Small intestine (tissue), 7 donors: ENCODE results near the gene FGGY. TPM values are rescaled to one million over a fixed set of nuclear protein-coding genes. Genes with fewer than 3 reads are reported as not detected.

Experiments
- DNase-seq, 2 donors: peaks; one replicate each; pipeline versions ENCODE4 v3.0.0 to v3.0.0-alpha.2; 2013
- FAIRE-seq: peaks from 2 replicates; lab custom pipeline; 2012; peaks lifted over from hg19 to GRCh38; lab: Jason Lieb, UNC
- H3K27ac ChIP-seq, 3 donors: one replicate each; pipeline ENCODE4 v1.5.1; 2013; ENCODE audit warnings: low read length in 2 of 3, mild to moderate bottlenecking in 2 of 3, control low read depth in 1 of 3, inconsistent platforms in 1 of 3, low read depth in 1 of 3, moderate library complexity in 1 of 3
- H3K27me3 ChIP-seq, 3 donors: one replicate each; pipeline ENCODE4 v1.6.1; 2013; ENCODE audit warnings: low read length in 3 of 3, inconsistent platforms in 1 of 3; ENCODE audit not compliant: control insufficient read depth in 3 of 3, insufficient read depth in 3 of 3
- H3K36me3 ChIP-seq, 3 donors: one replicate each; pipeline ENCODE4 v1.6.1; 2013; ENCODE audit warnings: low read length in 3 of 3, inconsistent platforms in 1 of 3, low read depth in 1 of 3, mild to moderate bottlenecking in 1 of 3, moderate library complexity in 1 of 3; ENCODE audit not compliant: control insufficient read depth in 3 of 3, insufficient read depth in 2 of 3
- H3K4me1 ChIP-seq, 3 donors: one replicate each; pipeline ENCODE4 v1.6.1; 2013; ENCODE audit warnings: low read length in 2 of 3, inconsistent platforms in 1 of 3, low read depth in 1 of 3, mild to moderate bottlenecking in 1 of 3, moderate library complexity in 1 of 3; ENCODE audit not compliant: control insufficient read depth in 3 of 3, insufficient read depth in 2 of 3
- H3K4me3 ChIP-seq, 3 donors: one replicate each; pipeline ENCODE4 v1.5.1; 2013; ENCODE audit warnings: low read length in 3 of 3, control low read depth in 1 of 3, inconsistent platforms in 1 of 3, low read depth in 1 of 3, mild to moderate bottlenecking in 1 of 3, moderate library complexity in 1 of 3
- H3K9me3 ChIP-seq, 2 donors: one replicate each; pipeline ENCODE4 v1.6.1; 2013; ENCODE audit warnings: low read depth in 1 of 2, low read length in 1 of 2; ENCODE audit not compliant: control insufficient read depth in 2 of 2, insufficient read depth in 1 of 2
- WGBS, 3 donors: extraction: QIAGEN DNeasy Blood & Tissue Kit; methylation state at CpG; one replicate each; pipeline ENCODE4 v1.1.7; 2013; 5-methylcytosine and 5-hydroxymethylcytosine counted together
- polyA plus RNA-seq, 4 donors: library from polyadenylated mRNA; stranded (reverse) in 3 of 4; unstranded in 1 of 4; fragments of 200-250 nt in 3 of 4; fragments of 120-200 nt in 1 of 4; gene quantifications; one replicate each; pipeline versions ENCODE4 v1.2.1 to v1.2.3, GENCODE V29; 2013
- donor health status: healthy with polysubstance abuse.
- donor health status: control.
- donor health status: control.
- donor health status: Bipolar disorder and iron deficiency.
- donor health status: healthy.

FGGY gene
- polyA plus RNA-seq, 4 donors = 12.3 to 28.0 (median 15.0) TPM

DNA sequence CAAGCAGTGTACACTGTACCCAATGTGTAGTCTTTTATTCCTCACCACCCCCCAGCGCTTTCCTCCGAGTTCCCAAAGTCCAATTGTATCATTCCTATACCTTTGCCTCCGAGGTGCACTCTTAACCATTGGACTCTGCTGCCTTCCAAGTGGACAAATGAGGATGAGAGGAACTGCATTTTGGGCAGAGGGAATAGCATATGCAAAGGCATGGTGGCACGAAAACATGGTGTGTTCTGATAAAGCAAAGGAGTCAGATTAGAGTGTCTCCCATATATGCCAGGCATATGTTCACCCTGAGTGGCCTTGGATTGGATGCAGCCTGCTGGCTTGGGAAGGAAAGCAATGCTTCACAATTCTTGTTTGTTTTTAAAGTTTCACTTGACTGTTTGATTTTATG, 25.5 kb downstream of the FGGY start:
- no peak for FAIRE-seq
- Histone ChIP-seq H3K36me3 (peaks cover 0 to 9% (median 0%) of the 10 kb centered on the region in 3 donors), H3K27ac (no peak overlapping the region), H3K4me3 (no peak overlapping the region), H3K27me3 (no peaks in the 10 kb centered on the region), H3K4me1 (peaks cover 0 to 5% (median 0%) of the 10 kb centered on the region in 3 donors), H3K9me3 (no peaks in the 10 kb centered on the region)
- WGBS, 3 donors = 91 to 95% (median 94%) methylated on average over 4 of the region's 4 CpGs
- DNase-seq = no peak

DNA sequence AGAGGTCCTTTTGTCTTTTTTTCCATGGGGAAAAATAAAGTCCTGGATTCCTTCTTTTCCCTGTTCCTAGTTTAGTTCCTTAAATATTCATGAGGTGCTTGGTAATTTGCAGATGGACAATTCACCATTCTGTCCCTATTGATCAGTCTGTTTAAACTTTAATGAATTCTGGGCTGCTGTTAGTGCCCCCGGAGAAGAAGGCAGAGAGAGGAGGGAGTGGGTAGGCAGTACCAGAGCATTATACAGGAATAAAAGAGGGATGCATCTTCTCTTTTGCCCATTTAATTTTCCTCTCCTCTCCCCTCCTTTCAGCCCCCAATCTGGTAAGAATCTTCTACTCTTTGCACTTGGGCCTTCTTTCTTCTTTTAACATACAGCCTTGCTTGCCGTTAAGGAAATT, 25.9 kb downstream of the FGGY start:
- DNase-seq = no peak
- H3K4me1 ChIP-seq = peaks cover 0 to 1% (median 0%) of the 10 kb centered on the region in 3 donors
- no peak for FAIRE-seq
- H3K4me3 ChIP-seq = no peak overlapping the region
- no peaks in the 10 kb centered on the region for H3K27me3 ChIP-seq
- H3K9me3 ChIP-seq = no peaks in the 10 kb centered on the region
- no peak overlapping the region for H3K27ac ChIP-seq
- H3K36me3 ChIP-seq = peaks cover 0 to 9% (median 0%) of the 10 kb centered on the region in 3 donors
- WGBS, 3 donors = 62 to 82% (median 68%) methylated on average over 2 of the region's 2 CpGs

DNA sequence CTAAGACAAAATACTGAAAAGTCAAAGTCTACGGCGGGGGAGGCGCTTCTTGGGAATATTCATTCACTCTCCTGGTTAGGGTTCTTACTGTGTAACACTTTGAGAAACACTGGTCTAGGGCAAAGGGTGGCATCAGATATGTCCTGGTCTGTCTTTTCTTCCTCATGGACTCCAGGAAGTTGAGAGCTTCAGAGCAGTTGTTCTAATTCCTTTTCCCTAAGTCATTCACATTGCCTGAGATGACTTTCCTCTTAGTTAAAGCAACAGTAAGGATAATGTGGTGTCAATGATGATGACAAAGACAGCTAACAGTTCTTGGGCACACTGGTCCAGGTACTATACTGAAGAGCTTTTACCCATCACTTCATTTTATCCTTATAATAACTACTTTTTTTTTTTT, 27.0 kb downstream of the FGGY start:
- Histone ChIP-seq H3K27ac (no peak overlapping the region), H3K27me3 (no peaks in the 10 kb centered on the region), H3K36me3 (peaks cover 0 to 9% (median 0%) of the 10 kb centered on the region in 3 donors), H3K9me3 (no peaks in the 10 kb centered on the region), H3K4me3 (no peak overlapping the region), H3K4me1 (no peaks in the 10 kb centered on the region)
- WGBS, 3 donors = 93 to 100% (median 97%) methylated on average over 3 of the region's 3 CpGs
- no peak for FAIRE-seq
- DNase-seq = no peak

DNA sequence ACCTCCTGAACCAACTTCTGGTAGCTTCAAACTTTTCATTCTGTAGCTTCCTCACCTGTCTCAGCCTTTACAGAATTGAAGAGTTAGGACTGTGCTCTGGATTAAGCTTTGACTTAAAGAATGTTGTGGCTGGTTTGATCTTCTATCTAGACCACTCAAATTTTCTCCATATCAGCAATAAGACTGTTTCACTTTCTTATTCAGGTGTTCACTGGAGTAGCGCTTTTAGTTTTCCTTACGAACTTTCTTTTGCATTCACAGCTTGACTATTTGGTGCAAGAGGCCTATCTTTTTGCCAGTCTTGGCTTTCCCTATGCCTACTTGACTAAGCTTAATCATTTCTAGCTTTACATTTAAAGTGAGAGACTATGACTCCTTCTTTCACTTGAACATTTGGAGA, 31.5 kb downstream of the FGGY start:
- Histone ChIP-seq H3K27ac (no peak overlapping the region), H3K36me3 (peaks cover 0 to 5% (median 0%) of the 10 kb centered on the region in 3 donors), H3K4me1 (no peaks in the 10 kb centered on the region), H3K4me3 (no peak overlapping the region), H3K9me3 (no peaks in the 10 kb centered on the region), H3K27me3 (no peaks in the 10 kb centered on the region)
- DNase-seq = no peak
- no peak for FAIRE-seq
- WGBS, 3 donors = 47 to 73% (median 62%) methylated on average over 2 of the region's 2 CpGs

DNA sequence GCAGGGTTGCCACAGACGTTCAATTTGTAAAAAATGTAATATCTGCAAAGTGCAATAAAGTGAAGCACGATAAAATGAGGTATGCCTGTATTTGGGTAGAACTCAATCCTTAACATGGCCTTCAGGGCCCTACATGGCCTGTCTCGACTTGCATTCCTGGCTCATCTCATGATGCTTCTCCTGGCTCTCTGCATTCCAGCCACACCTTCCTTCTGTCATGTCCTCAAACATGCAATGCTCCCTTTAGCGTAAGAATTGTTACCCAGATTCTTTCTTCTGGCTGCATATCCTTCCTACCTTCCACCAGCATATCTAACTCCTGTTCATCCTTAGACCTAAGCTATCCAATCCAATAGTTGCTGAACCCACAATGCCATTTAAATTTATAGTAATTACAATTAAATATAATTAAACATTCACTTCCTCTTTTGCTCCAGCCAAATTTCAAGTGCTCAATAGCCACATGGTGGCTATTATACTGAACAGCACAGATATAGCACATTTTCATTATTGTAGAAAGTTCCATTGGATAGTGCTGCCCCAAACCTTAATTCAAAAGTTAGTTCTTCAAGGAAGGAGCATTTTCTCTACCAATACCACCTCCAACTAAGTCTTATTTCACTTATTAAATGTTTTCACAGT, 32.6 kb downstream of the FGGY start:
- Histone ChIP-seq H3K27ac (no peak overlapping the region), H3K4me1 (no peaks in the 10 kb centered on the region), H3K4me3 (no peak overlapping the region), H3K27me3 (no peaks in the 10 kb centered on the region), H3K36me3 (peaks cover 0 to 8% (median 0%) of the 10 kb centered on the region in 3 donors), H3K9me3 (no peaks in the 10 kb centered on the region)
- DNase-seq (no peak), FAIRE-seq (no peak)
- WGBS, 3 donors = 94 to 98% (median 95%) methylated on average over 4 of the region's 4 CpGs

DNA sequence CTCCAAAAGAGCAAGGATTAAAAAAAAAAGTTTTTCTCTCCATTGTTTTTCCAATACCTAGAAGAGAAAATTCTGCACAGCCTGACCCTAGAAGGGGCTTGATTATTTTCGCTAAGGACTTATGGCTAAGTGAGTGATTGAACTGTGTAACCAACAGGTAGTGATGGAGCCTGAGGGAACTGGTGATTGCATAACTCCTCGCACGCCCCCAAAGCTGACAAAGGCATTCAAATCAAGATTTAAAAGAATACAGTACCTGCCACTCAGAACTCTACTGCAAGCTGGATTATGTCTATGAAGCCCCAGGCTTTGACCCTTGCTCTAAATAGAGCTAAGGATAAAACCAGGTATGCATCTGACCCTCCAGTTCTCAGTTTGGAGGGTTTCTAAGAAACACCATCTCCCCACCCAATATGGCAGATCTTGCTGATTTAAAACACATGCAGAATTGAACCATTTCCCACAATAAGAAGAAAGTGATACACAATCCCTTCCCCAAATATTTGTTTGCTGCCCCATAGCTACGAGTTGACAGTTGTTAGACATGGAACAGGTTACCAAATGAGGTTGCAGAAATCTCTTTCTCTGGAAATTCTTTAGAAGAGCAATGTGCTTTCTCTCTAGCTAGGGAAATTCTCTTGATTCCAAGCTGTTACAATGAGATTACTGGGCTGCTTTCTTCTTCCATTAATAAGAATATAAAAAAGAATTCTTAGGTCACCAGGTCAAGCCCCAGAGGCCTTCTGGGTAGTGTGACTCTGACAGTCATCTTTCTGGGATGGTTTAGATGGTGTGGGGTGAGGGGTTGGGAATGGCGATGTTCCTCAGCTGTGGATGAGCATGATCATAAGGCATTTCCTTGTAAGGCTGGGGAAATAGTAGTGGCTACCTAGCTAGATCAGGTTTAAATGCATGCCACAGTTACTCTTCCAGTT, 35.1 kb downstream of the FGGY start:
- Histone ChIP-seq H3K4me3 (no peak overlapping the region), H3K4me1 (no peaks in the 10 kb centered on the region), H3K9me3 (no peaks in the 10 kb centered on the region), H3K27me3 (no peaks in the 10 kb centered on the region), H3K27ac (no peak overlapping the region), H3K36me3 (peaks cover 0 to 4% (median 0%) of the 10 kb centered on the region in 3 donors)
- FAIRE-seq (no peak), DNase-seq (no peak)
- 92 to 96% (median 93%) methylated on average over 5 of the region's 5 CpGs for WGBS, 3 donors

DNA sequence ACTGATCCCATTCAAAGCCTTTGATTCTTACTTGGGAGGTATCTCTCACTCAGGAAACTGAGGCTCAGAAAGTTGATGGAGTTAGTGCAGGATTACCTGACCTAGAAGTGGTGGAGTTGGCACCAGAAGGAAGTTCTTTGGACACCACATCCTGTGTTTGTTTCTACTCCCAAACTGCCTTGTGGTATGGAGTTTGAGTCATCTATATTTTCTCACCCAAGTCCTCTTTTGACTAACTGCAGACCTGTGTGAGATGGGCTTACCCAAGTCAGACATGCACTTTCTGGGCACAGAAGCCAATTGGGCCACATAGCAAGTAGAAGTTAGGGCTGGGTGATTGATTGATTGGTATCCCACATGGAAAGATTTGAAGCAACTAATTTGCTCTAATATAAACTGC, 36.1 kb downstream of the FGGY start:
- H3K4me1 ChIP-seq = no peaks in the 10 kb centered on the region
- H3K36me3 ChIP-seq = peaks cover 0 to 4% (median 0%) of the 10 kb centered on the region in 3 donors
- H3K4me3 ChIP-seq = no peak overlapping the region
- H3K9me3 ChIP-seq = no peaks in the 10 kb centered on the region
- DNase-seq (no peak), FAIRE-seq (no peak)
- no peak overlapping the region for H3K27ac ChIP-seq
- no peaks in the 10 kb centered on the region for H3K27me3 ChIP-seq

DNA sequence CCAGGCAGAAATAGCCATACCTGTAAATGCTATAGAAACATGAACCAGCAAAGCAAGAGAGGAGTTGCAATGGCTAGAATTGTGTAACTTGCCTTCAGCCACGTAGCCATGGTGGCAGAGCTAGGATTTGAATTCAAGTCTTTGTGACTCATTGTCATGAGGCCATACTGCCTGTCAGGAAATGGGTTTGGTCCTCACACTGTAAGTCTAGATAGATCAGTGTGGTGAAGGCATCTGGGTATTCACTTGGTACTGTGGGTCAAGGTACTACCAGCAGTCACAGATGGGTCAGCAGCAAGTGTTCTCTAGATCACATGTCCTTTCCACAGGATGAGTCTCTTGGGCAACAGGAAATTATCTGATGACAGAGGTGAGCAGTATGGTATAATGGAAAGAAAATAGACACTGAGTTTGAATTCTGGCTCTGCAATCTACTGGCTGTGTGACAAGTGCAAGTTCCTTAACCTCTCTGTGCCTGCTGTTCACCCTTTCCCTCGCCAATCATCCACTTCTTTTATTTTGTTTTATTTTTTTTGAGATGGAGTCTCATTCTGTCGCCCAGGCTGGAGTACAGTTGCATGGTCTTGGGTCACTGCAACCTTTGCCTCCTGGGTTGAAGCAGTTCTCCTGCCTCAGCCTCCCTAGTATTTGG, 36.9 kb downstream of the FGGY start:
- H3K9me3 ChIP-seq = no peaks in the 10 kb centered on the region
- peaks cover 0 to 4% (median 0%) of the 10 kb centered on the region in 3 donors for H3K36me3 ChIP-seq
- 83 to 96% (median 94%) methylated on average over 3 of the region's 3 CpGs for WGBS, 3 donors
- no peak overlapping the region for H3K27ac ChIP-seq
- DNase-seq (peak in 1 of 2 donors; percentile 27), FAIRE-seq (no peak)
- no peaks in the 10 kb centered on the region for H3K4me1 ChIP-seq
- H3K27me3 ChIP-seq = no peaks in the 10 kb centered on the region
- no peak overlapping the region for H3K4me3 ChIP-seq
